ENCODE results near the gene CERS4. TPM values are rescaled to one million over a fixed set of nuclear protein-coding genes. Genes with fewer than 3 reads are reported as not detected.

CERS4 gene
- total and polyA plus RNA-seq, 11 donors, result 11.1 to 37.7 (median 20.6) TPM

GRCh38 chr19:8233370-8233769, 24.2 kb downstream of the CERS4 start:
- H3K9me3 ChIP-seq, result peaks cover 0 to 21% (median 8%) of the 10 kb centered on the region in 12 donors
- H3K36me3 ChIP-seq, result peaks cover 0 to 11% (median 0%) of the 10 kb centered on the region in 9 donors
- no peaks in the 10 kb centered on the region for H3K27me3 ChIP-seq
- DNase-seq, result no peak
- H3K4me3 ChIP-seq, result no peak overlapping the region
- peaks cover 0 to 8% (median 2%) of the 10 kb centered on the region in 12 donors for H3K4me1 ChIP-seq
- 64 to 81% (median 74%) methylated on average over 7 of the region's 7 CpGs for WGBS, 4 donors
- intact Hi-C loops (cut with DNase I), result no loop called here
- no peak overlapping the region for H3K27ac ChIP-seq
- ATAC-seq, result no peak
- TF ChIP-seq, protein P1, sequence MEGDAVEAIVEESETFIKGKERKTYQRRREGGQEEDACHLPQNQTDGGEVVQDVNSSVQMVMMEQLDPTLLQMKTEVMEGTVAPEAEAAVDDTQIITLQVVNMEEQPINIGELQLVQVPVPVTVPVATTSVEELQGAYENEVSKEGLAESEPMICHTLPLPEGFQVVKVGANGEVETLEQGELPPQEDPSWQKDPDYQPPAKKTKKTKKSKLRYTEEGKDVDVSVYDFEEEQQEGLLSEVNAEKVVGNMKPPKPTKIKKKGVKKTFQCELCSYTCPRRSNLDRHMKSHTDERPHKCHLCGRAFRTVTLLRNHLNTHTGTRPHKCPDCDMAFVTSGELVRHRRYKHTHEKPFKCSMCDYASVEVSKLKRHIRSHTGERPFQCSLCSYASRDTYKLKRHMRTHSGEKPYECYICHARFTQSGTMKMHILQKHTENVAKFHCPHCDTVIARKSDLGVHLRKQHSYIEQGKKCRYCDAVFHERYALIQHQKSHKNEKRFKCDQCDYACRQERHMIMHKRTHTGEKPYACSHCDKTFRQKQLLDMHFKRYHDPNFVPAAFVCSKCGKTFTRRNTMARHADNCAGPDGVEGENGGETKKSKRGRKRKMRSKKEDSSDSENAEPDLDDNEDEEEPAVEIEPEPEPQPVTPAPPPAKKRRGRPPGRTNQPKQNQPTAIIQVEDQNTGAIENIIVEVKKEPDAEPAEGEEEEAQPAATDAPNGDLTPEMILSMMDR (IDR thresholded peaks at IDR 0.05), result no peak
- TF ChIP-seq POLR2A (IDR thresholded peaks at IDR 0.05), result no peak

GRCh38 chr19:8237026-8237425, 27.9 kb downstream of the CERS4 start:
- no peak for ATAC-seq
- Histone ChIP-seq H3K36me3 (peaks cover 0 to 8% (median 0%) of the 10 kb centered on the region in 9 donors), H3K9me3 (peaks cover 0 to 9% (median 0%) of the 10 kb centered on the region in 12 donors), H3K27ac (no peak overlapping the region), H3K4me1 (peaks cover 4 to 35% (median 20%) of the 10 kb centered on the region in 12 donors), H3K4me3 (no peak overlapping the region), H3K27me3 (no peaks in the 10 kb centered on the region)
- intact Hi-C loops (cut with DNase I), result no loop called here
- WGBS, 4 donors, result 78 to 83% (median 81%) methylated on average over 6 of the region's 6 CpGs
- DNase-seq, result no peak
- TF ChIP-seq, protein P1 (IDR thresholded peaks at IDR 0.05), result no peak

- no peak for DNase-seq
- Histone ChIP-seq H3K9me3 (peaks cover 0 to 19% (median under 1%) of the 10 kb centered on the region in 12 donors), H3K27ac (peak overlapping the region in 8 of 12 donors; percentile 30 to 84 (median 57)), H3K36me3 (peaks cover 0 to 8% (median 0%) of the 10 kb centered on the region in 9 donors), H3K4me1 (peaks cover 4 to 35% (median 20%) of the 10 kb centered on the region in 12 donors), H3K4me3 (no peak overlapping the region), H3K27me3 (no peaks in the 10 kb centered on the region)
- TF ChIP-seq POLR2A (IDR thresholded peaks at IDR 0.05), result no peak
- TF ChIP-seq, protein P1 (IDR thresholded peaks at IDR 0.05), result no peak
- peak in 2 of 4 donors; percentile 12 to 14 for ATAC-seq
- WGBS, 4 donors, result 74 to 86% (median 79%) methylated on average over 1 of the region's 1 CpG
- intact Hi-C loops (cut with DNase I), result no loop called here
Measured at GRCh38 chr19:8238251-8238650, 29.1 kb downstream of the CERS4 start.

- Histone ChIP-seq H3K27ac (peak overlapping the region; percentile 68 to 94 (median 86)), H3K9me3 (peaks cover 0 to 25% (median 2%) of the 10 kb centered on the region in 12 donors), H3K4me1 (peaks cover 4 to 38% (median 20%) of the 10 kb centered on the region in 12 donors), H3K27me3 (no peaks in the 10 kb centered on the region), H3K36me3 (peaks cover 0 to 8% (median 0%) of the 10 kb centered on the region in 9 donors), H3K4me3 (peak overlapping the region in 5 of 12 donors; percentile 10 to 38 (median 24))
- intact Hi-C loops (cut with DNase I), result loop anchor here in 2 of 10 donors (1.0 to 5.0 kb wide), 2 partner anchors 12 to 32 kb away; partner anchors contain the start of gene CERS4 (in 1 of the 2)
- WGBS, 4 donors, result 74 to 94% (median 86%) methylated on average over 3 of the region's 3 CpGs
- no peak for DNase-seq
- no peak for TF ChIP-seq POLR2A (IDR thresholded peaks at IDR 0.05)
- TF ChIP-seq, protein P1 (IDR thresholded peaks at IDR 0.05), result no peak
- ATAC-seq, result no peak
Measured at GRCh38 chr19:8239528-8240273, 30.5 kb downstream of the CERS4 start.
